Astrocyte (in vitro differentiated cells and primary cell): Measurements from ENCODE around the gene LSP1. TPM values are rescaled to one million over a fixed set of nuclear protein-coding genes. Genes with fewer than 3 reads are reported as not detected.

Experiments
- DNase-seq: peaks from one replicate; pipeline ENCODE4 v3.0.0-alpha.2; 2010; ENCODE audit warnings: low read depth
- FAIRE-seq: peaks from 2 replicates; lab custom pipeline; 2011; peaks lifted over from hg19 to GRCh38; lab: Jason Lieb, UNC
- H2AFZ ChIP-seq: 2 replicates; pipeline ENCODE4 v1.6.0; 2012; ENCODE audit warnings: low read depth, low read length, inconsistent platforms
- H3K27ac ChIP-seq: 2 replicates; pipeline ENCODE4 v1.5.1; 2011; ENCODE audit warnings: low read depth, low read length, inconsistent platforms
- H3K27me3 ChIP-seq: 2 replicates; pipeline ENCODE4 v1.6.0; 2011; ENCODE audit warnings: low read length, inconsistent platforms; ENCODE audit not compliant: insufficient read depth
- H3K36me3 ChIP-seq: 2 replicates; pipeline ENCODE4 v1.5.1; 2011; ENCODE audit warnings: low read length, inconsistent platforms; ENCODE audit not compliant: insufficient read depth
- H3K4me1 ChIP-seq: 2 replicates; pipeline ENCODE4 v1.5.1; 2011; ENCODE audit warnings: low read length, inconsistent platforms; ENCODE audit not compliant: insufficient read depth
- H3K4me2 ChIP-seq: 2 replicates; pipeline ENCODE4 v1.6.0; 2012; ENCODE audit warnings: low read length, inconsistent platforms
- H3K4me3 ChIP-seq: 2 replicates; pipeline ENCODE4 v1.5.1; 2011; ENCODE audit warnings: low read depth, mild to moderate bottlenecking, low read length, inconsistent platforms; ENCODE audit not compliant: insufficient read depth
- H3K79me2 ChIP-seq: 2 replicates; pipeline ENCODE4 v1.6.0; 2012; ENCODE audit warnings: mild to moderate bottlenecking, low read length, inconsistent platforms; ENCODE audit not compliant: insufficient read depth
- H3K9ac ChIP-seq: 2 replicates; pipeline ENCODE4 v1.6.0; 2012; ENCODE audit warnings: mild to moderate bottlenecking, low read length, inconsistent platforms
- H3K9me3 ChIP-seq: 2 replicates; pipeline ENCODE4 v1.5.1; 2012; ENCODE audit warnings: low read depth, mild to moderate bottlenecking, low read length, inconsistent platforms; ENCODE audit not compliant: insufficient read depth
- H4K20me1 ChIP-seq: 2 replicates; pipeline ENCODE4 v1.6.0; 2012; ENCODE audit warnings: low read length, inconsistent platforms; ENCODE audit not compliant: insufficient read depth
- H3K27ac Mint-ChIP-seq: one replicate; pipeline ENCODE4 v1.8.0; 2021; ENCODE audit warnings: mild to moderate bottlenecking, mixed read lengths; ENCODE audit not compliant: unreplicated experiment
- H3K27me3 Mint-ChIP-seq: one replicate; pipeline ENCODE4 v1.8.0; 2021; ENCODE audit warnings: low read depth, mixed read lengths; ENCODE audit not compliant: unreplicated experiment
- H3K36me3 Mint-ChIP-seq: one replicate; pipeline ENCODE4 v1.8.0; 2021; ENCODE audit warnings: low read depth, mixed read lengths; ENCODE audit not compliant: unreplicated experiment
- H3K4me1 Mint-ChIP-seq: one replicate; pipeline ENCODE4 v1.8.0; 2021; ENCODE audit warnings: low read depth, mixed read lengths; ENCODE audit not compliant: unreplicated experiment
- H3K4me3 Mint-ChIP-seq: one replicate; pipeline ENCODE4 v1.8.0; 2021; ENCODE audit warnings: mild to moderate bottlenecking, moderate library complexity, mixed read lengths; ENCODE audit not compliant: unreplicated experiment
- H3K9me3 Mint-ChIP-seq: one replicate; pipeline ENCODE4 v1.8.0; 2021; ENCODE audit warnings: mild to moderate bottlenecking, mixed read lengths; ENCODE audit not compliant: unreplicated experiment
- CTCF ChIP-seq: IDR thresholded peaks from 2 replicates; pipeline ENCODE4 v1.5.1; 2011; ENCODE audit warnings: low read depth, mild to moderate bottlenecking, inconsistent platforms, low read length, moderate library complexity; ENCODE audit not compliant: insufficient read depth
- EZH2 ChIP-seq: IDR thresholded peaks from 2 replicates; pipeline ENCODE4 v1.6.1; 2012; ENCODE audit warnings: mild to moderate bottlenecking, low read length, inconsistent platforms; ENCODE audit not compliant: insufficient read depth
- total RNA-seq: library from RNA; stranded (reverse); gene quantifications from 2 replicates; pipeline ENCODE4 v1.2.1, GENCODE V29; 2021

The LSP1 gene
- total RNA-seq, 1 donor from 2014 or later, result 1.3 TPM

- Histone ChIP-seq H3K4me3 (no peak overlapping the region), H4K20me1 (no peaks in the 10 kb centered on the region), H3K4me2 (no peak overlapping the region), H3K79me2 (no peaks in the 10 kb centered on the region), H3K27ac (no peak overlapping the region), H3K9me3 (no peaks in the 10 kb centered on the region), H3K36me3 (no peaks in the 10 kb centered on the region), H3K9ac (no peak overlapping the region), H2AFZ (no peak overlapping the region), H3K27me3 (peaks cover 4% of the 10 kb centered on the region), H3K4me1 (peaks cover 2% of the 10 kb centered on the region)
- no peak overlapping the region for H3K27ac Mint-ChIP-seq
- no peak overlapping the region for H3K4me3 Mint-ChIP-seq
- H3K27me3 Mint-ChIP-seq, result peaks cover 23% of the 10 kb centered on the region
- no peaks in the 10 kb centered on the region for H3K36me3 Mint-ChIP-seq
- no peak for DNase-seq
- H3K9me3 Mint-ChIP-seq, result no peaks in the 10 kb centered on the region
- no peaks in the 10 kb centered on the region for H3K4me1 Mint-ChIP-seq
- no peak for TF ChIP-seq EZH2
- no peak for FAIRE-seq
Measured at GRCh38 chr11:1869427-1870325, 16.8 kb downstream of the LSP1 start.

GRCh38 chr11:1870326-1870696 is 17.4 kb downstream of the LSP1 start:
- Histone ChIP-seq H3K4me2 (no peak overlapping the region), H3K79me2 (no peaks in the 10 kb centered on the region), H3K4me1 (no peaks in the 10 kb centered on the region), H3K9me3 (no peaks in the 10 kb centered on the region), H4K20me1 (no peaks in the 10 kb centered on the region), H2AFZ (no peak overlapping the region), H3K27me3 (peaks cover 4% of the 10 kb centered on the region), H3K27ac (no peak overlapping the region), H3K4me3 (no peak overlapping the region), H3K36me3 (no peaks in the 10 kb centered on the region), H3K9ac (no peak overlapping the region)
- FAIRE-seq, result no peak
- peaks cover 20% of the 10 kb centered on the region for H3K27me3 Mint-ChIP-seq
- H3K4me1 Mint-ChIP-seq, result no peaks in the 10 kb centered on the region
- no peak overlapping the region for H3K27ac Mint-ChIP-seq
- TF ChIP-seq CTCF (no peak), EZH2 (no peak)
- no peak for DNase-seq
- no peak overlapping the region for H3K4me3 Mint-ChIP-seq
- no peaks in the 10 kb centered on the region for H3K36me3 Mint-ChIP-seq
- no peaks in the 10 kb centered on the region for H3K9me3 Mint-ChIP-seq

GRCh38 chr11:1870721-1871466 is 18.0 kb downstream of the LSP1 start:
- DNase-seq (no peak), FAIRE-seq (no peak)
- no peaks in the 10 kb centered on the region for H3K36me3 ChIP-seq
- no peaks in the 10 kb centered on the region for H4K20me1 ChIP-seq
- Mint-ChIP-seq H3K27ac (no peak overlapping the region), H3K27me3 (peaks cover 20% of the 10 kb centered on the region), H3K36me3 (no peaks in the 10 kb centered on the region), H3K4me1 (no peaks in the 10 kb centered on the region), H3K9me3 (no peaks in the 10 kb centered on the region), H3K4me3 (no peak overlapping the region)
- H3K27me3 ChIP-seq, result peaks cover 4% of the 10 kb centered on the region
- H3K79me2 ChIP-seq, result no peaks in the 10 kb centered on the region
- no peak for TF ChIP-seq EZH2
- no peak for TF ChIP-seq CTCF
- H3K4me2 ChIP-seq, result peak overlapping the region; percentile 26
- no peak overlapping the region for H3K4me3 ChIP-seq
- H3K27ac ChIP-seq, result no peak overlapping the region
- no peak overlapping the region for H2AFZ ChIP-seq
- no peaks in the 10 kb centered on the region for H3K4me1 ChIP-seq
- H3K9me3 ChIP-seq, result no peaks in the 10 kb centered on the region
- H3K9ac ChIP-seq, result no peak overlapping the region
